Psoas muscle (tissue), 8 donors: ENCODE measurements around the gene DRAXIN. TPM values are rescaled to one million over a fixed set of nuclear protein-coding genes. Genes with fewer than 3 reads are reported as not detected.

Experiments used
- ATAC-seq, 4 donors: fragments of 200-7000 bp; cut with Tn5 transposase; one replicate each; pipeline ENCODE4 v1.9.1; 2020; ENCODE audit warnings: moderate library complexity in 3 of 4, mild to moderate bottlenecking in 2 of 4
- DNase-seq, 2 donors: peaks; one replicate each; pipeline ENCODE4 v3.0.0-alpha.2; 2020
- H3K27ac ChIP-seq: fragments of 200-600 bp; one replicate; pipeline ENCODE4 v1.8.0; 2022
- H3K27me3 ChIP-seq, 3 donors: fragments of 200-600 bp in 1 of 3; one replicate each; pipeline versions ENCODE4 v1.6.1 to v1.8.0; 2013 to 2022; ENCODE audit warnings: low read length in 2 of 3, mild to moderate bottlenecking in 2 of 3, moderate library complexity in 1 of 3; ENCODE audit not compliant: insufficient read depth in 3 of 3
- H3K36me3 ChIP-seq, 2 donors: fragments of 200-600 bp in 1 of 2; one replicate each; pipeline versions ENCODE4 v1.6.1 to v1.8.0; 2013 to 2022; ENCODE audit warnings: low read depth in 1 of 2, mild to moderate bottlenecking in 1 of 2, moderate library complexity in 1 of 2; ENCODE audit not compliant: insufficient read depth in 1 of 2
- H3K4me1 ChIP-seq: fragments of 200-600 bp; one replicate; pipeline ENCODE4 v1.8.0; 2022
- H3K4me3 ChIP-seq: fragments of 200-600 bp; one replicate; pipeline ENCODE4 v1.8.0; 2022; ENCODE audit warnings: mild to moderate bottlenecking
- H3K9me3 ChIP-seq: fragments of 200-600 bp; one replicate; pipeline ENCODE4 v1.8.0; 2022
- WGBS, 3 donors: extraction: QIAGEN DNeasy Blood & Tissue Kit; methylation state at CpG; one replicate each; pipeline versions ENCODE4 v1.1.6 to v1.1.7; 2013; 5-methylcytosine and 5-hydroxymethylcytosine counted together
- intact Hi-C, 2 donors: fragments of 100-400 bp; cut with DNase I; formaldehyde crosslinking; loops; one replicate each; pipeline versions ENCODE4 v1.11.0 to v1.14.2; 2022
- polyA plus RNA-seq, 3 donors: library from polyadenylated mRNA; stranded (reverse); fragments of 200-250 nt; gene quantifications; one replicate each; pipeline ENCODE4 v1.2.3, GENCODE V29; 2013
- total RNA-seq, 4 donors: library from RNA; stranded (reverse); fragmentation: NEBNext Ultra II Directional in 2 of 4; extraction: Animal tissue kit (Norgen Biotek cat#: 25700) in 2 of 4; gene quantifications; one replicate each; pipeline versions ENCODE4 v1.2.1 to v1.2.4, GENCODE V29; 2021 to 2023
- TF ChIP-seq, protein P1 (sequence below): fragments of 200-600 bp; IDR thresholded peaks from one replicate; pipeline ENCODE4 v1.8.0; 2022; ENCODE audit warnings: antibody characterized with exemption
- donor health status: healthy with polysubstance abuse.
- donor health status: DM: no; HTN: no; CAD: no; lungs with moderate emphysema.
- donor health status: Bipolar disorder and iron deficiency.
- donor health status: healthy.
- donor health status: DM: yes; HTN: yes; CAD: no.
- donor health status: DM: no; HTN: no; CAD: no.
- donor health status: DM: no; HTN: no; CAD: no.
- donor health status: DM: yes; HTN: yes; CAD: no.

The DRAXIN gene
- total and polyA plus RNA-seq, 7 donors, result 0.01 to 0.65 (median 0.04) TPM; not detected in 4

DNA sequence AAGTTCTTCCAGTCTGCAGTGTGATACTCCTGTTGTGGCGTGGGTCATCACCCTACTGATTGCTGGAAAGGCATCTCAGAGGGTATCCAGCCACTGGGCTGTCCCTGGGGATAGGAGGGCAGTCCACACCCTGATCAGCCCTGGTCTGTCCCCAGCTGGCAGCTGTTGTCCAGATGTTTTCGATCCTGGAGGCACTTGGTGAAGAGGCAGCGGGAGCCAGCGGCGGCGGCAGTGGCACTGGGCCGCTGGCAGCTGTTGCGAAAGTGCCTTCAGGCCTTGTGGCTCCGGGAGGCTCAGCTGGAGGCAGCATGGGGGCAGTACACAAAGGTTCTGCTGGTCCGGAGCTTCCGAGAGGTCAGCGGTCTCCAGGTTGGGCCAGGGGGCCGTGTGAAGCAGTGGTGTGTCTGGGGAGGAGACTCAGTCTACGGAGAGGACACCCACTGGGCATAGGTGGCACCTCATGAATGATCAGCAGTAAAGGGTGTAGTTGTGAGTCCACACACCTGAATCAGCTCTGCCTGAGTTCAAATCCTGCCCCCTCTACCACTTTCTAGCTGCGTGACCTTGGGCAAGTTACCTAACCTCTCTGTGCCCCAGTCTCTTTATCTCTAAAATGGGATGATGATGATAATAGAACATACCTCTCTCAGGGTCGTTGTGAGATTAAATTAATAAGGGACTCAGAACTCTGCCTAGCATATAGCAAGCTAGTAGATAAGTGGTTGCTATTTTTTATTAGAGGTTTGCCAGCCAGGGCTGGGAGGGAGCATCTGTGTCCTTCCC lies 76.6 kb downstream of the DRAXIN start:
- Histone ChIP-seq H3K27ac (no peak overlapping the region), H3K36me3 (no peaks in the 10 kb centered on the region), H3K4me1 (no peaks in the 10 kb centered on the region), H3K9me3 (no peaks in the 10 kb centered on the region), H3K27me3 (no peaks in the 10 kb centered on the region), H3K4me3 (no peak overlapping the region)
- intact Hi-C loops, result no loop called here
- DNase-seq (no peak), ATAC-seq (no peak)
- TF ChIP-seq, protein P1, sequence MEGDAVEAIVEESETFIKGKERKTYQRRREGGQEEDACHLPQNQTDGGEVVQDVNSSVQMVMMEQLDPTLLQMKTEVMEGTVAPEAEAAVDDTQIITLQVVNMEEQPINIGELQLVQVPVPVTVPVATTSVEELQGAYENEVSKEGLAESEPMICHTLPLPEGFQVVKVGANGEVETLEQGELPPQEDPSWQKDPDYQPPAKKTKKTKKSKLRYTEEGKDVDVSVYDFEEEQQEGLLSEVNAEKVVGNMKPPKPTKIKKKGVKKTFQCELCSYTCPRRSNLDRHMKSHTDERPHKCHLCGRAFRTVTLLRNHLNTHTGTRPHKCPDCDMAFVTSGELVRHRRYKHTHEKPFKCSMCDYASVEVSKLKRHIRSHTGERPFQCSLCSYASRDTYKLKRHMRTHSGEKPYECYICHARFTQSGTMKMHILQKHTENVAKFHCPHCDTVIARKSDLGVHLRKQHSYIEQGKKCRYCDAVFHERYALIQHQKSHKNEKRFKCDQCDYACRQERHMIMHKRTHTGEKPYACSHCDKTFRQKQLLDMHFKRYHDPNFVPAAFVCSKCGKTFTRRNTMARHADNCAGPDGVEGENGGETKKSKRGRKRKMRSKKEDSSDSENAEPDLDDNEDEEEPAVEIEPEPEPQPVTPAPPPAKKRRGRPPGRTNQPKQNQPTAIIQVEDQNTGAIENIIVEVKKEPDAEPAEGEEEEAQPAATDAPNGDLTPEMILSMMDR, result no peak
- 46 to 59% (median 48%) methylated on average over 16 of the region's 16 CpGs for WGBS, 3 donors

DNA sequence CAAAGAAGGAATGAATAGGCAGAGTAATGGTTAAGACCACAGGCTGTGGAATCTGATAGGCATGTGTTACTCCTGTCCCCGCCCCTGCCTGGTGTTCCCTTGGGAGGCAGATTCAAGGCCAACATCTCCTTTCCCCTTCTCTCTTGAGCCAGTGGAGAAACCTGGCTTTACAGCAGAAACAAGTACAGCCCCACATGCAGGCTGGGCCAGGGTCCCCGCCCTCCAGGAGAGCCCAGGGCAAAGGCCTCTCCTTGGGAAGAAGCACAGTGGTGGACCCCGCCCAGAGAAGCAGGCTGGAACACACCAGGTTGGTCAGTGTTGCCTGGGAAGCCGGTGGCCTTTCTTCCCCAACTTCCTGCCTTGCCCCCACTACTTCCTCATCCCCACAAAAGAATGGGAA lies 77.3 kb downstream of the DRAXIN start:
- no peak for ATAC-seq
- H3K36me3 ChIP-seq, result no peaks in the 10 kb centered on the region
- no peaks in the 10 kb centered on the region for H3K4me1 ChIP-seq
- no peaks in the 10 kb centered on the region for H3K27me3 ChIP-seq
- H3K4me3 ChIP-seq, result no peak overlapping the region
- TF ChIP-seq, protein P1, result no peak
- 48 to 60% (median 53%) methylated on average over 4 of the region's 4 CpGs for WGBS, 3 donors
- intact Hi-C loops, result no loop called here
- no peak for DNase-seq
- H3K9me3 ChIP-seq, result no peaks in the 10 kb centered on the region
- H3K27ac ChIP-seq, result no peak overlapping the region

DNA sequence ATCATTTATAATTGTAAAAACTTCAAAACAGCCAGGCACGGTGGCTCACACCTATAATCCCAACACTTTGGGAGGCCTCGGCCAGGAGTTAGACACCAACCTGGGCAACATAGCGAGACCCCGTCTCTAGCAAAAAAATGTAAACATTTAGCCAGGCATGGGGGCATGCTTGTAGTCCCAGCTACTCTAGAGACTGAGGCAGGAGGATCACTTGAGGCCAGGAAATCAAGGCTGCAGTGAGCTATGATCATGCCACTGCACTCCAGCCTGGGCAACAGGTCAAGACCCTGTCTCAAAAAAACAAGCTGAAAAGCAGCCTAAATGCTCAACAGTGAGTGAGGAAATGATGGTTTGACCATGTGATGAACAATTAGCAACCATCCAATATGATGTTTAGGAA lies 77.8 kb downstream of the DRAXIN start:
- intact Hi-C loops, result no loop called here
- Histone ChIP-seq H3K27ac (no peak overlapping the region), H3K4me3 (no peak overlapping the region), H3K36me3 (no peaks in the 10 kb centered on the region), H3K4me1 (no peaks in the 10 kb centered on the region), H3K9me3 (no peaks in the 10 kb centered on the region), H3K27me3 (no peaks in the 10 kb centered on the region)
- ATAC-seq (no peak), DNase-seq (no peak)
- TF ChIP-seq, protein P1, result no peak
- 76 to 85% (median 80%) methylated on average over 4 of the region's 4 CpGs for WGBS, 3 donors

DNA sequence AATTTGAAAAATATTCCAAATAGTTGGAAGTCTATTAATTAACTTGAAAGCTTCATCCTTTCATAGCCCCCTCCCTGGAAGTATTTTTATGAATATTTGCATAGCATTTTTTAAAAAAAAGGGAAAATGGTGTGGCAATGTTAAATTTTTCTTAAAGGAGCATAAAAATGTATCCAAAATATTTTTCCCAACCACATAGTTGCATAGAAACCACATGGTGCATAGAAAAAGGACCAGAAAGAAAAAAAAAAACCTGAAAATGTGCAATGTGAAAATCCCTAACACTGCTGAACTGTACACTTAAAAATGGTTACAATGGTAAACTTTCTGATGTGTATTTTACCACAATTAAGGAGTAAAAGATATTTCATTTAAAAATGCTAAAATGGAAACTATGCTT lies 78.5 kb downstream of the DRAXIN start:
- Histone ChIP-seq H3K4me3 (no peak overlapping the region), H3K36me3 (no peaks in the 10 kb centered on the region)

More for the DNA sequence above, 78.5 kb downstream of the DRAXIN start:
- no peaks in the 10 kb centered on the region for H3K27me3 ChIP-seq
- TF ChIP-seq, protein P1, result no peak
- H3K4me1 ChIP-seq, result no peaks in the 10 kb centered on the region
- H3K9me3 ChIP-seq, result no peaks in the 10 kb centered on the region
- DNase-seq (no peak), ATAC-seq (no peak)
- intact Hi-C loops, result no loop called here
- no peak overlapping the region for H3K27ac ChIP-seq
